T-helper 1 cell treated with Interleukin-12 subunit alpha and Interleukin-12 subunit beta and Interleukin-4 antibody, amounts not matched to agents 30 ng/mL and 1 ng/mL, for 36 hours (primary cell): ENCODE measurements around the gene MCOLN1. TPM values are rescaled to one million over a fixed set of nuclear protein-coding genes. Genes with fewer than 3 reads are reported as not detected.

ENCODE experiments used
- intact Hi-C: fragments of 100-400 bp; cut with micrococcal nuclease; formaldehyde crosslinking; loops from one replicate; pipeline ENCODE4 v1.15.1; 2024
- total RNA-seq: library from RNA; stranded (reverse); gene quantifications from 2 replicates; pipeline ENCODE4 v1.2.3, GENCODE V29; 2022

The MCOLN1 gene
- total RNA-seq, 1 donor from 2014 or later, result 15.8 TPM

- intact Hi-C loops, result loop anchor here (1.0 to 5.0 kb wide), 4 partner anchors 11 to 128 kb away; partner anchors contain the start of genes PET100, PEX11G and XAB2
Measured at GRCh38 chr19:7522923-7523667, 671 bp downstream of the MCOLN1 start.

- intact Hi-C loops, result loop anchor here (5.0 kb wide), 1 partner anchor 37 kb away; the partner anchor contains the start of gene PEX11G
Measured at GRCh38 chr19:7524523-7524922, 2.1 kb downstream of the MCOLN1 start.

DNA sequence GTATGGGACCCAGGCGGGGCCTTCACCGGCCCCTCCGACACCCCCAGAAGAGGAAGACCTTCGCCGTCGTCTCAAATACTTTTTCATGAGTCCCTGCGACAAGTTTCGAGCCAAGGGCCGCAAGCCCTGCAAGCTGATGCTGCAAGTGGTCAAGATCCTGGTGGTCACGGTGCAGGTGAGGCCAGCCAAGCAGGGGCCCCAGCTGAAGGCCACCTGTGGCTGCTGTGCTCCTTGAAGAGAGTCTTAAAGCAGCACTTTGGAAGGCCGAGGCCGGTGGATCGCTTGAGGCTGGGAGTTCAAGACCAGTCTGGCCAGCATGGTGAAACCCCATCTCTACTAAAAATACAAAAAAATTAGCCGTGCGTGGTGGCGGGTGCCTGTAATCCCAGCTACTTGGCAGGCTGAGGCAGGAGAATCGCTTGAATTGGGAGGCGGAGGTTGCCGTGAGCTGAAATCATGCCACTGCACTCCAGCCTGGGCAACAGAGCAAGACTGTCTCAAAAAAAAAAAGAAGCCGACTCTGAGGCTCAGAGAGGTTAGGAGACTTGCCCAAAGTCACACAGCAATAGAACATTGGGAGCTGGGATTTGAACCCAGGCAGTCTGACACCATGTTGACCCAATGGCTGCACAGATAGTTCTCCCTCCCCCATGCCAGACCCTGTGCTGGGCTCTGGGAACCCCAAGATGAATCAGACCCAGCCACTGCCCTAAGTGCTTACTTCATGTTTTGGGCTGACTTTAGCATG lies 2.7 kb downstream of the MCOLN1 start:
- intact Hi-C loops, result loop anchor here (5.0 kb wide), 1 partner anchor 38 kb away; the partner anchor contains the start of gene PEX11G

DNA sequence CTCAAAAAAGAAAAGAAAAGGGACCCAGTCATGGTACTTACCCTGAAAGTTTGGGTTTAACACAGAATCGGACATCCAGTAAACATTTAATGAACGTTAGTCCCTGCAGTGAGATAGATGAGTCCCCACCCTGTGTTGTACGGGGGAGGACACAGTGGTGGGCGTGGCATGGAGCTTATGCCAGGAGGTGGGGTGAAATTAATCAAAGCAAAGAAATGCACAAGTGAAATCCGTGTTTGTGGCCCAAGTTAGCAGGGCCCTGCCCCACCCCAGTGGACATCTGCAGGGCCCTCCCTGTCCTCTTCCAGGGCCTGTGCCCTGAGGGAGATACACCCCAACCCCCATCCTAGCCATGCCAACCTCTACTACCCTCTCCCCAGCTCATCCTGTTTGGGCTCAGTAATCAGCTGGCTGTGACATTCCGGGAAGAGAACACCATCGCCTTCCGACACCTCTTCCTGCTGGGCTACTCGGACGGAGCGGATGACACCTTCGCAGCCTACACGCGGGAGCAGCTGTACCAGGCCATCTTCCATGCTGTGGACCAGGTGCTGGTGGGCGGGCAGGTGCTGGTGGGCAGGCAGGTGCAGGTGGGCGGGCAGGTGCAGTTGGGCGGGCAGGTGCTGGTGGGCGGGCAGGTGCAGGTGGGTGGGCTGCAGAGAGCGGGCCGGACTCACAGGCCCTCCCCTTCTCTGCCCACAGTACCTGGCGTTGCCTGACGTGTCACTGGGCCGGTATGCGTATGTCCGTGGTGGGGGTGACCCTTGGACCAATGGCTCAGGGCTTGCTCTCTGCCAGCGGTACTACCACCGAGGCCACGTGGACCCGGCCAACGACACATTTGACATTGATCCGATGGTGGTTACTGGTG lies 3.9 kb downstream of the MCOLN1 start:
- intact Hi-C loops, result no loop called here

DNA sequence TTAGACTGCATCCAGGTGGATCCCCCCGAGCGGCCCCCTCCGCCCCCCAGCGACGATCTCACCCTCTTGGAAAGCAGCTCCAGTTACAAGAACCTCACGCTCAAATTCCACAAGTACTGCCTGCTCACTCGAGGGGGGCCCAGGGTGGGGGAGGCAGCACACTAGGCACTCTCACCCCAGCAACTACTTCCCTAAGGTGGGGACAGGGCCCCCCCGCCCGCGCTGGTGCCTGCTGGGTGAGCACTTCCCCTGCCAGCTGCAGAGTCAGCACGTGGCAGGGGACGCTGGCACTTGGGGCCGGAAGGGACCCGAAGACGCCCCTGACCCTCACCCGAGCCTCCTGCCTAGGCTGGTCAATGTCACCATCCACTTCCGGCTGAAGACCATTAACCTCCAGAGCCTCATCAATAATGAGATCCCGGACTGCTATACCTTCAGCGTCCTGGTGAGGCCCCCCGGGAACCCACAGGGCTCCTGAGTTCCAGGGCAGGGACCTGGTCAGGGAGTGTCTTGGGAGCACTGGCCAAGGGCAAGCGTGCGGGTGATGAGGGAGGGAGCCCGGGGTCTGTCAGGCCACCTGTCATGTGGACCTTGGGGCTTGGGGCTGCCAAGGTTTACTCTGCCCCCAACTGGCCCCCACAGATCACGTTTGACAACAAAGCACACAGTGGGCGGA lies 5.2 kb downstream of the MCOLN1 start:
- intact Hi-C loops, result no loop called here

- intact Hi-C loops, result no loop called here
Measured at GRCh38 chr19:7528192-7528519, 5.7 kb downstream of the MCOLN1 start.

DNA sequence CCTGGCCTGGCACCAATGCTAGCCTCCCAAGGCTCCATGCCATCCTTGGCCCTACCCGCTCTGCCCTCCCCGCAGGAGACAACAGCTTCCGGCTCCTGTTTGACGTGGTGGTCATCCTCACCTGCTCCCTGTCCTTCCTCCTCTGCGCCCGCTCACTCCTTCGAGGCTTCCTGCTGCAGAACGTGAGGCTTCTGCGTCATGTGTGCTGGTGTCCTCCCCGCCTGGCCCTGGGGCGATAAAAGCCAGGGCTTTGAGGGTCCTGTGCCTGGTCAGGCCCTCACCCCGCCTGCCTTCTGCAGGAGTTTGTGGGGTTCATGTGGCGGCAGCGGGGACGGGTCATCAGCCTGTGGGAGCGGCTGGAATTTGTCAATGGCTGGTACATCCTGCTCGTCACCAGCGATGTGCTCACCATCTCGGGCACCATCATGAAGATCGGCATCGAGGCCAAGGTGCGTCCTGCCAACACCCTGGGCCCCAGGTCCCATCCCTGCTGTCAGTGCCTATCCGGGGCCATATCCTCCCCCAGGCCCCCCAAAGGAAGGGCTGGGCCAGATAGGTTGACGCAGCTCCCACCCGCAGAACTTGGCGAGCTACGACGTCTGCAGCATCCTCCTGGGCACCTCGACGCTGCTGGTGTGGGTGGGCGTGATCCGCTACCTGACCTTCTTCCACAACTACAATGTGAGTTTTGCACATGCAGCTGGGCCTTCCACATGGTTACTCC lies 6.3 kb downstream of the MCOLN1 start:
- intact Hi-C loops, result no loop called here

GRCh38 chr19:7529246-7529600 lies 6.8 kb downstream of the MCOLN1 start:
- intact Hi-C loops, result no loop called here

- intact Hi-C loops, result loop anchor here (10.0 kb wide), 2 partner anchors 1555 to 1625 kb away; partner anchors contain the start of genes NDUFA11, RANBP3 and VMAC
Measured at GRCh38 chr19:7529610-7530490, 7.4 kb downstream of the MCOLN1 start.

GRCh38 chr19:7533281-7533885 lies 11.0 kb downstream of the MCOLN1 start:
- intact Hi-C loops, result loop anchor here (10.0 kb wide), 2 partner anchors 1559 to 1629 kb away; partner anchors contain the start of genes NDUFA11, RANBP3 and VMAC

GRCh38 chr19:7533925-7534480 lies 11.6 kb downstream of the MCOLN1 start:
- intact Hi-C loops, result loop anchor here (1.0 to 10.0 kb wide), 5 partner anchors 12 to 1629 kb away; partner anchors contain the start of genes MAP2K7, MCOLN1, NDUFA11 and RANBP3

- intact Hi-C loops, result loop anchor here (1.0 to 10.0 kb wide), 10 partner anchors 12 to 1630 kb away; partner anchors contain the start of genes MAP2K7, MCOLN1, NDUFA11 and PET100
Measured at GRCh38 chr19:7534531-7535046, 12.2 kb downstream of the MCOLN1 start.

GRCh38 chr19:7535047-7535997 lies 12.9 kb downstream of the MCOLN1 start, which contains the start of gene PNPLA6:
Gene PNPLA6, plus strand, starts transcription at chr19:7535717. Its CDS starts 72 bp downstream, at chr19:7535789.
- intact Hi-C loops, result loop anchor here (1.0 to 10.0 kb wide), 8 partner anchors 16 to 1631 kb away; partner anchors contain the start of genes NDUFA11, PET100, PEX11G and RANBP3

GRCh38 chr19:7535998-7536695 lies 13.7 kb downstream of the MCOLN1 start:
- intact Hi-C loops, result loop anchor here (1.0 to 10.0 kb wide), 8 partner anchors 15 to 1631 kb away; partner anchors contain the start of genes NDUFA11, PET100, PEX11G and RANBP3

GRCh38 chr19:7538990-7539389 lies 16.6 kb downstream of the MCOLN1 start:
- intact Hi-C loops, result loop anchor here (10.0 kb wide), 2 partner anchors 1564 to 1634 kb away; partner anchors contain the start of genes NDUFA11, RANBP3 and VMAC
